Stimulated activated CD8-positive, alpha-beta memory T cell treated with anti-CD3 and anti-CD28 coated beads, Interleukin-4, amount 100 ng/mL, for 48 hours (primary cell): ENCODE data around the gene HOXB2.
"Not testable (repeated sequence)": the region's sequence is repeated elsewhere in the genome, so short reads cannot be mapped to it uniquely, and the experiment has no call there.

Source experiments
- DNase-seq: peaks from one replicate; pipeline ENCODE4 v3.0.0-alpha.2; 2020

HOXB2 gene

GRCh38 chr17:48537316-48537715 is 7.6 kb downstream of the HOXB2 start:
- DNase-seq = no peak

DNA sequence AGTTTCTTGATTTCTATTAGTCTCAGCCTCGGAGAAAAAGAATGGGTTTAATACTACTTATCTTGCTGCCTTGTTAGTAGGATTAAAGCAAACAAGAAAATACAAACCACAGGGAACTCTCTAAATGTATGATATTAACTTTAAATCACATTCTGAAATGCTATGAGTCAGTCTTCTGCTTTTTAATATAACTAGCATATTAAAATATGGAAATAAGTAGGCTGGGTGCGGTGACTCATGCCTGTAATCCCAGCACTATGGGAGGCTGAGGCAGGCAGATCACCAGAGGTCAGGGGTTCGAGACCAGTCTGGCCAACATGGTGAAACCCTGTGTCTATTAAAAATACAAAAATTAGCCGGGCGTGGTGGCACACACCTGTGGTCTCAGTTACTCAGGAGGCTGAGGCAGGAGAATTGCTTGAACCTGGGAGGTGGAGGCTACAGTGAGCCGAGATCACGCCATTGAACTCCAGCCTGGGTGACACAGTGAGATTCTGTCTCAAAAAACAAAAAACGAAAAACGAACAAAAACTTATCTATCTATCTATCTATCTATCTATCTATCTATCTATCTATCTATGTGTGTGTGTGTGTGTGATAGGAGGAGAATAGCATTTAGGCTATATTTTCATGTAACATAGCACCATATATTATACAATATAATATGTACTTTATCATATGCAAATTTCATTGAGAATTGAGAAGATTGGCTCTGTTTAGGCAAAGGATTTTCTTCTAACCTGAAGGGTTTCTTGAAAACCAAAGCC is 8.9 kb downstream of the HOXB2 start:
- DNase-seq = not testable (repeated sequence)

DNA sequence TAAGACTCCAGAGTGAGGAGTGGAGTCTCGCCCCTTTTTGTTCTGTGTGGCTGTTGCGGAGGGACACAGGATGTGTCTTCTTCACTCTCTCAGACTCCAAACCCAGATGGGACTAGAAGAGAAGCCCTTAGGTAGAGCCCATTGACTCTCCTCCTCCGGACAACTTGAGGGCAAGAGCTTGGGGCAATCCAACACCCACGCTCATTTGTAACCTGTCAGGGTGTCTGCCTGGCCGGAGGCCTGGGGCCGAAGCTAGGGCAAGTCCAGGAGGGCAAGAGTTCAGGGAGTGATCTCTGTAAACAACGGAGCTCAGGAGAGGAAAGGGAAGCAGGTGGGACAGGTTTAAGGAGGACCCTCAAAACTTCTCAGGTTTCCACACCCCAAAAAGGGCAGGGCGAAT is 12.6 kb downstream of the HOXB2 start:
- DNase-seq = no peak

- no peak for DNase-seq
Observed at GRCh38 chr17:48530887-48531272, 14.0 kb downstream of the HOXB2 start, which contains the start of gene HOXB1. Gene HOXB1 (minus strand): TSS chr17:48531011. CDS start chr17:48530904, 107 bp downstream.

DNA sequence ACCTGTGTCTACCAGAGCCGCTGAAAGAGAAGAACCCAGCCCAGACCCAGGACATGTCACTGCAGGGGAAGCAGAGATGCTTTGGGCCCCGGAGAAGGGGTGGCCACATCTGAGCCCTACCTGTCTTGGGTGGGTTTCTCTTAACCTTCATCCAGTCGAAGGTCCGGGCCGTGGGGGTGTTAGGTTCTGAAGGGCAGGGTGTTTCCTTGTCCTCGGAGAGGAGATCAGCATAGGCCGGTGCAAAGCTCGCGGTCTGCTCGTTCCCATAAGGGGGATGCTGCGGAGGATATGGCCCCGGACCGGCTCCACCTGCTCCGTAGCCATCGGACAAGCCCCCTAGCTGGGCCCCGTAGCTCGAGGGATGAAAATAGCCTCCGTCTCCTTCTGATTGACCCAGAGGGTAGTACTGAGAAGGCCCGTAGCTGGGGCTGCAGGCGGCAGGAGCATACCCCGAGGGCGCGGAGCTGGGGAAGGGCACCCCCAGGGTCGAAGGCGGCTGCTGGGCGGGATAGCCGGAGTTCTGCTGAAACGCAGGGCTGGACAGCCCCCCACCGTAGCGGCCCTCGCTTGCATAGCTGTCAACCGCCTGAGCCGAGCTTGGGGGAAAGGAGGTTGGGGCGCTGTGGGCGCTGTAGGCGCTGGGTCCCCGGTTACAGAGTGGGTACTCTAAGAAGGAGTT is 14.6 kb downstream of the HOXB2 start:
- no peak for DNase-seq

GRCh38 chr17:48529683-48530009 is 15.3 kb downstream of the HOXB2 start:
- no peak for DNase-seq

DNA sequence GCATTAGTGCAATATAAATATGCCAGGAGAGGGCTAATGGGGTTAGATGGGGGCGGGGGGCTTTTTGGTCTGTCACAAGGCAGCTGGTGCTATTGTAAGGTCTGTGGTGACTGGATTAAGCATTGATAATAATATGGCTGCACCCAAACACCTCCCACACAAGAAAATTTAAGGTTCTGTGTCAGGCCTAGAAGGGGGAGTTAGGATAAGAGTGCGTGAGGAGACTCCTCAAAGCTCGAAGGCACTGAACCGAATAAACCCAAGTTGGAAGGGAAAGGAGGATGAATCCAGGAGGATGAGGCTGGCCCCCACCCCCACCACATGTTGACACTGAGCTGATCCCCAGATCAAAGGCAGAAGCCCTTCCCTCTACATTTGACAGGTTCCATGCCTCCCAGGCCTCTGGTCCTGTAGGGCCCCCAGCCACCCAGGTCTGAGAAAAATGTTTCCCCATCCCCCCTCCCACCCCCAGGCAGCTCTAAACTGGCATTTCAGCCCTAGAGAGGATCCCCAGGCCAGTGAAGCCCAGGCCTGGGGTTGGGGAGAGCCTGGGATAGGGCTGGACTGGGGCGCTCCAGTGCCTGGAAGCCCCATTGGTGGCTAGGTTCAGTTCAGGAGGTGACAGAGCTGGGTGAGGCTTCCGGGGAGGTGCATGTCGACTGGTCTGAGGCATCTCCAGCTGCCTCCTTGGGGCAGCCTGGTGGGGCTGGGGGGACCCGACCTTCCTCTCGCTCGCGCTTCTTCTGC is 15.8 kb downstream of the HOXB2 start:
- no peak for DNase-seq

DNA sequence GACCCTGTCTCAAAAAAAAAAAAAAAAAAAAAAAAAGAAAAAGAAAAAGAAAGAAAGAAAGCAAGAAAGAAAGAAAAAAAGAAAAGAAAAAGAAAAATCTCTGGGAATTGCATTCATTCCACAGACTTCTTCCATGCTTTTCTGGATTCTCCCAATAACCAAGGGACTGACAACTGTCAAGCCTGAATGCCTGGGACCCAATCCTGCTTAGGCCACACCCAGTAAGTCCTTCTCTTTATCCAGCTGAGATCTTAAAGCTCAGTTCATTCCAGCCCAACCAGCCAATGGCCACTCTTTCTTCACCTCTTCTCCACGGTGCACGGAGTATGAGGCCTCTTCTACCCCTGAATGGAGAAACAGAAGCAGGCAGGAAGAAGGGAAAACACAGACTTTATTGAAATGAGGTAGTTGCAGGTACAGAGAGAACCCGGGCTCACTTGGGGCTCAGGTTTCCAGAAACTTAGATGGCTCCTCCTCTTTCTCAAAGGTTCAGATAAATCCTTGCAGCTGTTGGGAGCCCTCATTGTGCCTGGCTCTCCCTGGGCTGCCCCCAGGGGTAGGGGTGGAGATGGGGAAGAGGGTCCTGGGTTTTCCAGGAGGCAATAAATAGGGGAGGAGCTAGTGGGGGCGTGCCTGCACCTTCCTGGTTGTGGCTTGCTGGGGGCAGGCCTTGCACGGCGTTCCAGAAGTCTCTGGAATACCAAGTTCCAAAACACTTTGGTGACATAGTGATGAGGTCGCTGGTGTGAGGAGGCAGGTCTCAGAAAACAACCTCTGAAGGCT is 16.6 kb downstream of the HOXB2 start:
- DNase-seq = no peak

DNA sequence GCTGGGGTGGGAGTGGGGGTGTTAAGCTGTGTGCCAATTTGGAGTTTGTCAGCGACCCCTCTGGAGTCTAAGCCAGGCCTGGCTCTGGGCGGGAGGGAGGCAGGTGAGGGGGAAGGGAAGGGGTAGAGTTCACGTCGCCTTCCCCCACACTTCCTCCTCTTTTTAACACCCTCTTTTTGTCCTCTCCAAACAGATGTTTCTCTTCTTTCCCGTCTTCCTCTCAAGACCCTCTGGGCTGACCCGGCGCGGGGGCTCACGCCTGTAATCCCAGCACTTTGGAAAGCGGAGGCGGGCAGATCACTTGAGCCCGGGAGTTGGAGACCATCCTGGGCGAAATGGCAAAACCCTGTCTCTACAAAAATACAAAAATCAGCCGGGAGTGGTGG is 17.4 kb downstream of the HOXB2 start:
- DNase-seq = no peak

- DNase-seq = no peak
Observed at GRCh38 chr17:48526608-48527546, 18.0 kb downstream of the HOXB2 start.

DNA sequence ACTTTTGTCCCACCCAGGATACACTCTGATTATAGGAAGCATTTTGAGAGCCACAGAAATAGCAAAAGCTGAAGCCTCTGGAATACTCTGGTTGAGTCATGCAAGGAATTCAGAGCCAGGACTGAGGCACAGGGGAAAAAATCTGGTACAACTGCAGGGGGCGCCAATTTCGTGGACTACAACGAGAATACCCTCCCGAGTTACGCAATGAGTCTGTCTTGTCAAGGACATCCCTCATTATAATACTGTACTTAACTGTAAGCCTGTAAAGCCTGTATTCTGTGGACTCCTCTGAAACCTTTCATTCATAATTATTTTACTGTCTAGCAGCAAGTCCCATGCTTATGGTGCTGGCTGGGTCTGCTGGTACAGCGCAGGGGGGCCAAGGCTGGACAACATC is 21.9 kb downstream of the HOXB2 start:
- DNase-seq = no peak

GRCh38 chr17:48522031-48522653 is 22.8 kb downstream of the HOXB2 start:
- no peak for DNase-seq

DNA sequence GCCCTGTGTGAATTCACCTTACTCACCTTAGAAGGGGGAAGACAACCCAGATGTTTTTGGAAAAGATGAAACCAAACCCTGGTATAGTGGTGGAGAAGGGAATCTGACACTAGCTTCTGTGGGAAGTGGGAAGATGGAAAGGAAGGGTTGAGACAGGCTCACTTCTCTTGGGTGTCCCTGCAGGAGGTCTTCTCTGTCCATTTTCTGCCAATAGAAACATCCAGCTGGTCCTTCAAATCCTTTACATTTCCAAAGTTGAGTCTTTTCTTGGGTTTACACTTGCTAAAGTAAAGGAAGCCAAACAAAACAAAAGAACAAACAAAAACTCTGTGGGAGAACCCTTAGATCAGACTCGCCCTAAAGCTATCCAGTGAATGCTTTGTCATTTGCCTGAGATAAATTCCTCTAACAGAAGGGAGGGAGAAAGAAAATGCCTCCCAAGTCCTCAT is 24.3 kb downstream of the HOXB2 start:
- no peak for DNase-seq

DNA sequence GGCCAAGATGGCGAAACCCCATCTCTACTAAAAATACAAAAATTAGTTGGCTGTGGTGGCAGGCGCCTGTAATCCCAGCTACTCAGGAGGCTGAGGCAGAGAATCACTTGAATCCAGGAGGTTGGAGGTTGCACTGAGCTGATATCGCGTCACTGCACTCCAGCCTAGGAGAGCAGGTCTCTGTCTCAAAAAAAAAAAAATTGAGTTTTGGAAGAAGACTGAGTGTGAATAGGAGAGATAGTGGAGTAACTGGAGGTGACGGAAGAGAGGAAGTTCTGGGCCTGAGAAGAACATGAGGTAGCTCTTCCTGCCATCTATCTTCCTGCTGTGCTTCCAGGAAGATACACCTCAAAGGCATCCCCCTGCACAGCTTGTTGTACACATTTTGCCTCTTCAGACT is 25.5 kb downstream of the HOXB2 start:
- DNase-seq = no peak

DNA sequence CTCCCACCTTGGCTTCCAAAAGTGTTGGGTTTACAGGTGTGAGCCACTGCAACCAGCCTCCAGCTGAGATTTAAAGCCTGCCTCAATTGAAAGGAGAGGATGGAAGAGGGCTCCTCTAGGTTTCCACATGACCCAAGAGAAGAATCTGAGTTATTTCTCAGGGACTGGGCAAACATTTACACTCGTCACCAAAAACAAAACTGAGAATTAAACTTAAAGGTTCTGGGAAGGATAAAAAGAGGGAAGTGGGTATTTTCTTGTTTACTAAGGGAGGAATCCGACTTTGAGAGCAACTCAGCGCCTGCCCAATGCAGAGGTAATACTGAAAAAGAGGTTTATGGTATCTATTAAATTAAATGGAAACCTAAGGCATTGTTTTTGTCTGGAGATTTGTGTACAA is 27.4 kb downstream of the HOXB2 start:
- no peak for DNase-seq

DNA sequence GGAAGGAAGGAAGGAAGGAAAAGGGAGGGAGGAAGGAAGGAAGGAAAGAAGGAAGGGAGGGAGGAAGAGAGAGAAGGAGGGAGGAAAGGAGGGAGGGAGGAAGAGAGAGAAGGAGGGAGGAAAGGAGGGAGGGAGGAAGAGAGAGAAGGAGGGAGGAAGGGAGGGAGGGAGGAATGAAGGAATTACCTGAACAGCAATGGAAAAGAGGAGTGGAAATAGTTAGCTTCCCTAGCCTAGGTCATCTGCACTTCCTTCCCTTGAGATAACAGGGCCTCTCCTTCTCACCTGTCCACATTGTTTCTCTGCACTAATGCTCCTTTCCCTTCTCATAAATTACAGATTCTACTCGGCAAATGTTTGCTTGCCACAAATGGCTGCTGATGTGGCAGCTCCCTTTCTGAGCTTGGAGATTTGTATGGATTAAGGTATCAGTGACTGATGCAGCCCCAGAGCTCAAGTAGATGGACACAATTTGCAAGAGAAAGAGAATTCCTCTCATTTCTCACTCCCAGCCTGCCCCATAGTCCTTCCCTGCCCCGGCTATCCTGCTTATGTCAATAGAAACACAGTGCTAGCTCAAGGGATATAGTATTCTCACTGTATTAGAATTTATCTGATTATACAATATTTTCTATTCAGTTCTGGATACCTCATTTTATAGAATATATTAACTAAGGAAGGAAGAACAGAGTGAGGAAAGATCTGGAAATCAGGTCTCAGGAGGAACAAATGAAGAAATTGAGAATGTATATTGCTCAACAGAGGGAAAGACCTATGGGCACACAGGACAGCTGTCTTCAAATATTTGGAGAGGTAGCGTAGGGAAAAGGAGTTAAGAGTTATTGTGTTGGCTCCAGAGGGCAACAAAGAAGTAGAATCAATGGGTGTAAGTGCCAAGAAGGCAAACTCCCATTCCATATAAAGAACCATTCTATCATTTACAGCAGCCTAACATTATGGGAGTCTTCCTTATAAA is 28.7 kb downstream of the HOXB2 start:
- DNase-seq = no peak

GRCh38 chr17:48514477-48514876 is 30.4 kb downstream of the HOXB2 start:
- DNase-seq = no peak

- no peak for DNase-seq
Observed at GRCh38 chr17:48513666-48514455, 31.0 kb downstream of the HOXB2 start.

- no peak for DNase-seq
Observed at GRCh38 chr17:48513097-48513496, 31.8 kb downstream of the HOXB2 start.
